ENCODE measurements around the gene CBR3. TPM values are rescaled to one million over a fixed set of nuclear protein-coding genes. Genes with fewer than 3 reads are reported as not detected.
A peak's percentile ranks its signal among the peaks of the same experiment; 100 is the strongest.

The CBR3 gene
- total RNA-seq, 1 donor from 2014 or later, result 4.3 TPM

- Histone ChIP-seq H3K36me3 (peaks cover 8% of the 10 kb centered on the region), H3K27ac (no peak overlapping the region), H3K9me3 (no peaks in the 10 kb centered on the region), H3K4me3 (no peak overlapping the region), H3K27me3 (ENCODE audit: low read depth) (no peaks in the 10 kb centered on the region), H3K4me1 (peaks cover 7% of the 10 kb centered on the region)
- intact Hi-C loops (cut with DNase I), result no loop called here
- TF ChIP-seq CTCF (IDR thresholded peaks at IDR 0.05), result no peak
- ATAC-seq, result peak in 1 of 2 donors; percentile 32
- DNase-seq, result no peak
Measured at GRCh38 chr21:36171741-36172331, 37.0 kb downstream of the CBR3 start.

GRCh38 chr21:36174780-36175179 lies 39.9 kb downstream of the CBR3 start:
- ATAC-seq (no peak), DNase-seq (no peak)
- no peaks in the 10 kb centered on the region for H3K36me3 ChIP-seq
- H3K4me1 ChIP-seq, result peaks cover 7% of the 10 kb centered on the region
- TF ChIP-seq CTCF (IDR thresholded peaks at IDR 0.05), result no peak
- intact Hi-C loops (cut with DNase I), result no loop called here
- H3K27me3 ChIP-seq (ENCODE audit: low read depth), result no peaks in the 10 kb centered on the region
- H3K4me3 ChIP-seq, result no peak overlapping the region
- H3K27ac ChIP-seq, result no peak overlapping the region
- no peaks in the 10 kb centered on the region for H3K9me3 ChIP-seq

- H3K36me3 ChIP-seq, result no peaks in the 10 kb centered on the region
- ATAC-seq (no peak), DNase-seq (no peak)
Measured at GRCh38 chr21:36175771-36176565, 41.1 kb downstream of the CBR3 start.

GRCh38 chr21:36178349-36178748 lies 43.5 kb downstream of the CBR3 start:
- Histone ChIP-seq H3K9me3 (no peaks in the 10 kb centered on the region), H3K27me3 (ENCODE audit: low read depth) (no peaks in the 10 kb centered on the region), H3K4me1 (no peaks in the 10 kb centered on the region), H3K36me3 (no peaks in the 10 kb centered on the region), H3K4me3 (no peak overlapping the region), H3K27ac (no peak overlapping the region)
- intact Hi-C loops (cut with DNase I), result no loop called here
- no peak for DNase-seq
- no peak for TF ChIP-seq CTCF (IDR thresholded peaks at IDR 0.05)
- ATAC-seq, result no peak

More at GRCh38 chr21:36175771-36176565, 41.1 kb downstream of the CBR3 start:
- Histone ChIP-seq H3K27me3 (ENCODE audit: low read depth) (no peaks in the 10 kb centered on the region), H3K9me3 (no peaks in the 10 kb centered on the region), H3K27ac (no peak overlapping the region), H3K4me3 (no peak overlapping the region), H3K4me1 (peaks cover 7% of the 10 kb centered on the region)
- intact Hi-C loops (cut with DNase I), result no loop called here
- TF ChIP-seq CTCF (IDR thresholded peaks at IDR 0.05), result no peak

GRCh38 chr21:36179145-36179544 lies 44.3 kb downstream of the CBR3 start:
- ATAC-seq, result no peak

More at GRCh38 chr21:36179145-36179544, 44.3 kb downstream of the CBR3 start:
- intact Hi-C loops (cut with DNase I), result no loop called here
- Histone ChIP-seq H3K27ac (no peak overlapping the region), H3K4me1 (no peaks in the 10 kb centered on the region), H3K9me3 (no peaks in the 10 kb centered on the region), H3K27me3 (ENCODE audit: low read depth) (no peaks in the 10 kb centered on the region), H3K4me3 (no peak overlapping the region), H3K36me3 (no peaks in the 10 kb centered on the region)
- no peak for DNase-seq
- no peak for TF ChIP-seq CTCF (IDR thresholded peaks at IDR 0.05)
